ENCODE measurements around the gene CHAC2.

Gene CHAC2

DNA sequence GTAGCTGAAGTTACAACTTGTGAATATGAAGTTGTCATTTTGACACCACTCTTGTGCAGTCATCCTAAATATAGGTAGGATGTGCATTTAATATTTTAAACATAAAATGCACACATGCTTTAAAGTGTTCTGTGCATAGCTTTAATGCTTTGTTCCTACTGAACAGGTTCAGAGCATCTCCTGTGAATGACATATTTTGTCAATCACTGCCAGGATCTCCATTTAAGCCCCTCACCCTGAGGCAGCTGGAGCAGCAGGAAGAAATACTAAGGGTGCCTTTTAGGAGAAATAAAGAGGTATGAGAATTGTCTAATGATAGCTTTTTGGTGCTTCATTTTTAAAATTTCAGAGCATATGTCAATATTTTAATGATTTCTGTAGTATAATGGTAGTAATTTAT lies 33.9 kb downstream of the CHAC2 start:
- Histone ChIP-seq H3K4me2 (ENCODE audit: low read depth, low read length, poor library complexity, severe bottlenecking) (no peak overlapping the region), H3K27ac (ENCODE audit: low read depth, low read length) (no peak overlapping the region), H3K79me2 (ENCODE audit: insufficient read depth, low read length) (no peaks in the 10 kb centered on the region), H3K9me2 (replicated peaks; ENCODE audit: insufficient read depth, low read length) (no peaks in the 10 kb centered on the region), H4K20me1 (ENCODE audit: low read depth, low read length) (no peaks in the 10 kb centered on the region), H3K27me3 (ENCODE audit: low read length) (no peaks in the 10 kb centered on the region), H3K4me3 (ENCODE audit: insufficient read depth, low read length, poor library complexity, severe bottlenecking) (no peak overlapping the region), H3K9ac (ENCODE audit: low read length) (no peak overlapping the region), H3K36me3 (ENCODE audit: low read length) (peaks cover 8% of the 10 kb centered on the region; the same call in 1 of the 2 replicates), H3K9me3 (ENCODE audit: insufficient read depth, low read length) (no peaks in the 10 kb centered on the region), H2AFZ (ENCODE audit: low read depth, low read length, severe bottlenecking) (no peak overlapping the region), H3F3A (ENCODE audit: insufficient read depth) (no peaks in the 10 kb centered on the region)
- TF ChIP-seq EZH2phosphoT487 (conservative IDR thresholded peaks at IDR 0.05; ENCODE audit: low read length) = no peak
- TF ChIP-seq CTCF (IDR thresholded peaks at IDR 0.05; ENCODE audit: insufficient read depth, low read length, poor library complexity, severe bottlenecking) = no peak

GRCh38 chr2:53802617-53803151 lies 35.1 kb downstream of the CHAC2 start:
- Histone ChIP-seq H3K79me2 (ENCODE audit: insufficient read depth, low read length) (no peaks in the 10 kb centered on the region), H3K9ac (ENCODE audit: low read length) (no peak overlapping the region), H3F3A (ENCODE audit: insufficient read depth) (no peaks in the 10 kb centered on the region), H3K4me2 (ENCODE audit: low read depth, low read length, poor library complexity, severe bottlenecking) (no peak overlapping the region), H3K4me3 (ENCODE audit: insufficient read depth, low read length, poor library complexity, severe bottlenecking) (no peak overlapping the region), H3K27me3 (ENCODE audit: low read length) (no peaks in the 10 kb centered on the region), H3K9me3 (ENCODE audit: insufficient read depth, low read length) (no peaks in the 10 kb centered on the region), H3K36me3 (ENCODE audit: low read length) (peaks cover 5% of the 10 kb centered on the region; the same call in 1 of the 2 replicates), H3K27ac (ENCODE audit: low read depth, low read length) (no peak overlapping the region), H2AFZ (ENCODE audit: low read depth, low read length, severe bottlenecking) (no peak overlapping the region), H3K9me2 (replicated peaks; ENCODE audit: insufficient read depth, low read length) (no peaks in the 10 kb centered on the region), H4K20me1 (ENCODE audit: low read depth, low read length) (no peaks in the 10 kb centered on the region)
- TF ChIP-seq EZH2phosphoT487 (conservative IDR thresholded peaks at IDR 0.05; ENCODE audit: low read length) (no peak), CTCF (IDR thresholded peaks at IDR 0.05; ENCODE audit: insufficient read depth, low read length, poor library complexity, severe bottlenecking) (no peak)

GRCh38 chr2:53811601-53812000 lies 44.0 kb downstream of the CHAC2 start:
- Histone ChIP-seq H3K9me3 (ENCODE audit: insufficient read depth, low read length) (no peaks in the 10 kb centered on the region), H4K20me1 (ENCODE audit: low read depth, low read length) (no peaks in the 10 kb centered on the region), H2AFZ (ENCODE audit: low read depth, low read length, severe bottlenecking) (no peak overlapping the region), H3K9me2 (replicated peaks; ENCODE audit: insufficient read depth, low read length) (no peaks in the 10 kb centered on the region), H3F3A (ENCODE audit: insufficient read depth) (no peaks in the 10 kb centered on the region), H3K36me3 (ENCODE audit: low read length) (peaks cover 29% of the 10 kb centered on the region; the same call in 1 of the 2 replicates), H3K27ac (ENCODE audit: low read depth, low read length) (no peak overlapping the region), H3K27me3 (ENCODE audit: low read length) (no peaks in the 10 kb centered on the region), H3K4me3 (ENCODE audit: insufficient read depth, low read length, poor library complexity, severe bottlenecking) (no peak overlapping the region), H3K79me2 (ENCODE audit: insufficient read depth, low read length) (no peaks in the 10 kb centered on the region), H3K9ac (ENCODE audit: low read length) (no peak overlapping the region), H3K4me2 (ENCODE audit: low read depth, low read length, poor library complexity, severe bottlenecking) (no peak overlapping the region)
- TF ChIP-seq CTCF (IDR thresholded peaks at IDR 0.05; ENCODE audit: insufficient read depth, low read length, poor library complexity, severe bottlenecking) = no peak
- no peak for TF ChIP-seq EZH2phosphoT487 (conservative IDR thresholded peaks at IDR 0.05; ENCODE audit: low read length)
